ENCODE results near the gene FER1L5.

Gene FER1L5

DNA sequence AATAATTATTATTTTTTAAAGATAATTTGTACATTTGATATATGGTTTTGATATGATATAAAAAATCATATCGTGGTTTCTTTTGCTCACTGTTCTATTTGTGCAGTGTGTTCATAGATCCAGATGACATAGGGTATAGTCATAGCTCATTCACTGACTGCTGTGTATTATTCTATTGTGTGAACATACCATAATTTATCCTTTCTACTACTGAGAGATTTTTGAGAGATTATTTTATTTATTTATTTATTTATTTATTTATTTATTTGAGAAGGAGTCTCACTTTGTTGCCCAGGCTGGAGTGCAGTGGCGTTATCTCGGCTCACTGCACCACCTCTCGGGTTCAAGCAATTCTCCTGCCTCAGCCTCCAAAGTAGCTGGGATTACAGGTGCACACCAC lies 39.0 kb downstream of the FER1L5 start:
- H3K9ac ChIP-seq (ENCODE audit: low read length): no peak overlapping the region
- H3F3A ChIP-seq (ENCODE audit: insufficient read depth, low read length): no peaks in the 10 kb centered on the region
- no peaks in the 10 kb centered on the region for H3K79me2 ChIP-seq (ENCODE audit: low read length)
- no peak overlapping the region for H3K4me2 ChIP-seq (ENCODE audit: low read depth, low read length)
- no peak overlapping the region for H3K27ac ChIP-seq (ENCODE audit: low read length)
- H3K9me3 ChIP-seq (replicated peaks; ENCODE audit: insufficient read depth, low read length): no peaks in the 10 kb centered on the region
- no peak overlapping the region for H3K4me3 ChIP-seq (ENCODE audit: low read length)
- H3K9me2 ChIP-seq (replicated peaks; ENCODE audit: insufficient read depth, low read length): no peaks in the 10 kb centered on the region
- TF ChIP-seq, protein P1, sequence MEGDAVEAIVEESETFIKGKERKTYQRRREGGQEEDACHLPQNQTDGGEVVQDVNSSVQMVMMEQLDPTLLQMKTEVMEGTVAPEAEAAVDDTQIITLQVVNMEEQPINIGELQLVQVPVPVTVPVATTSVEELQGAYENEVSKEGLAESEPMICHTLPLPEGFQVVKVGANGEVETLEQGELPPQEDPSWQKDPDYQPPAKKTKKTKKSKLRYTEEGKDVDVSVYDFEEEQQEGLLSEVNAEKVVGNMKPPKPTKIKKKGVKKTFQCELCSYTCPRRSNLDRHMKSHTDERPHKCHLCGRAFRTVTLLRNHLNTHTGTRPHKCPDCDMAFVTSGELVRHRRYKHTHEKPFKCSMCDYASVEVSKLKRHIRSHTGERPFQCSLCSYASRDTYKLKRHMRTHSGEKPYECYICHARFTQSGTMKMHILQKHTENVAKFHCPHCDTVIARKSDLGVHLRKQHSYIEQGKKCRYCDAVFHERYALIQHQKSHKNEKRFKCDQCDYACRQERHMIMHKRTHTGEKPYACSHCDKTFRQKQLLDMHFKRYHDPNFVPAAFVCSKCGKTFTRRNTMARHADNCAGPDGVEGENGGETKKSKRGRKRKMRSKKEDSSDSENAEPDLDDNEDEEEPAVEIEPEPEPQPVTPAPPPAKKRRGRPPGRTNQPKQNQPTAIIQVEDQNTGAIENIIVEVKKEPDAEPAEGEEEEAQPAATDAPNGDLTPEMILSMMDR (IDR thresholded peaks at IDR 0.05; ENCODE audit: low read length): no peak
- TF ChIP-seq EZH2phosphoT487 (IDR thresholded peaks at IDR 0.05; ENCODE audit: low read length): no peak
- no peak for TF ChIP-seq EZH2 (optimal IDR thresholded peaks at IDR 0.05; ENCODE audit: low read depth, low read length)
- DNase-seq: no peak
- H3K27me3 ChIP-seq (replicated peaks; ENCODE audit: insufficient read depth, low read length): no peaks in the 10 kb centered on the region
- H2AFZ ChIP-seq (ENCODE audit: low read length): no peak overlapping the region
- no peaks in the 10 kb centered on the region for H4K20me1 ChIP-seq (ENCODE audit: insufficient read depth, low read length)
- H3K36me3 ChIP-seq (replicated peaks; ENCODE audit: insufficient read depth, low read length): no peaks in the 10 kb centered on the region
- no peaks in the 10 kb centered on the region for H3K4me1 ChIP-seq (ENCODE audit: low read length)

DNA sequence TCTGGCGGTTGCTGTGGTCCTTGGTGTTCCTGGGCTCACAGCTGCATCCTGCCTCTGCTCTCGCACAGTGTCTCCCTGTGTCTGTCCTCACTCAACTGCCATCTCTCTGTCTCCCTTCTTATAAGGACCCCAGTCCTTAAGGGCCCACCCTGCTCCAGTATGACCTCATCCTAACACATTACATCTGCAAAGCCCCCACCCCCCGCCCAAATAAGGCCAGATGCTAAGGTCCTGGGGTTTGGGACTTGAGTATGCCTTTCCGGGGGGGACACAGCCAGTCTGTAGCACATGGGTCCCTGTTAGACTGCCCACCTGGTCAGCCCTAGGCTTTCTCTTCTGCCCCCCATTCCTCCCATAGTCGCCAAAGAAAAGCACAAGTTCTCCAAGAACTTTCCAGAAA lies 40.7 kb downstream of the FER1L5 start:
- H3K9me3 ChIP-seq (replicated peaks; ENCODE audit: insufficient read depth, low read length): no peaks in the 10 kb centered on the region
- H3K9me2 ChIP-seq (replicated peaks; ENCODE audit: insufficient read depth, low read length): no peaks in the 10 kb centered on the region
- TF ChIP-seq EZH2 (optimal IDR thresholded peaks at IDR 0.05; ENCODE audit: low read depth, low read length) (no peak), EZH2phosphoT487 (IDR thresholded peaks at IDR 0.05; ENCODE audit: low read length) (no peak)
- TF ChIP-seq, protein P1 (IDR thresholded peaks at IDR 0.05; ENCODE audit: low read length): no peak
- no peak for DNase-seq
- no peak overlapping the region for H3K4me3 ChIP-seq (ENCODE audit: low read length)
- no peaks in the 10 kb centered on the region for H3K27me3 ChIP-seq (replicated peaks; ENCODE audit: insufficient read depth, low read length)
- no peaks in the 10 kb centered on the region for H3K36me3 ChIP-seq (replicated peaks; ENCODE audit: insufficient read depth, low read length)
- no peaks in the 10 kb centered on the region for H3F3A ChIP-seq (ENCODE audit: insufficient read depth, low read length)
- no peaks in the 10 kb centered on the region for H3K4me1 ChIP-seq (ENCODE audit: low read length)
- H4K20me1 ChIP-seq (ENCODE audit: insufficient read depth, low read length): no peaks in the 10 kb centered on the region
- no peak overlapping the region for H3K4me2 ChIP-seq (ENCODE audit: low read depth, low read length)
- H3K27ac ChIP-seq (ENCODE audit: low read length): no peak overlapping the region
- no peaks in the 10 kb centered on the region for H3K79me2 ChIP-seq (ENCODE audit: low read length)
- no peak overlapping the region for H2AFZ ChIP-seq (ENCODE audit: low read length)
- no peak overlapping the region for H3K9ac ChIP-seq (ENCODE audit: low read length)

DNA sequence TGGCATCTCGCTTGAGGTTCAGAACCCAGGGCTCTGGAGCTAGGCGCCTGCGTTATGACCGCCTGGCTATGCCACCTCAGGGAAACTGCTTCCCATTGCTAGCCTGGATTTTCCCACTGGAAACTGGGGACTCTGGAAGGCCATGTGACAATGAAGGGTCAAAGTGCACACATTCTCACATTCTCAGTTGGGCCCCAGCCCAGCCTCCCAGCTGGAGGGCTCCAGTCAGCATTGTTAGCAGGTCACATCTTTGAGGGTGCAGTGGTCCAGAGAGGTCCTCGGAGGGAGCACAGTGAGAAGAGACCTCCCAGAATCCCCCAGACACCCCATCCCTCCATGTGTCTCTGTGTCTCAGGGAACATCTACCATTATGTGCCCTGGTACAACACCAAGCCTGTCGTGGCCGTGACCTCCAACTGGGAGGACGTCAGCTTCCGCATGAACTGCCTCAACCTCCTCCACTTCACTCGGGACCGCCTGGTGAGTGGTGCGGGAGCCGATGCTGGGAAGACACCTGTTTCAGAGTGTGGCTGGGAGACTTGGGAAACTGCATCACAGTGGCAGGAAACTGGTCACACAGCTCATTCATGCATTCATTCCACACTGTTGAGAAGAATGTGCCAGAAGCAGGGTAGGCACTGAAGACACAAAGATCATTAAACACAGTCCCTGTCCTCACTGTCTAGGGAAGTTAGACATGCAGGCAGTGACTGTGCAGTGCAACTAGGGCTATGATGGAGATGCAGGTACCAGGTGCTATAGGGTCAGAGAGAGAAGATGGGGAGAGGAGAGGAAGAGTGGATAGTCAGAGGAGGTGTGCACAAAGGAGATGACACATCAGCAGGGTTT lies 41.6 kb downstream of the FER1L5 start:
- no peaks in the 10 kb centered on the region for H3K9me3 ChIP-seq (replicated peaks; ENCODE audit: insufficient read depth, low read length)
- H3K4me1 ChIP-seq (ENCODE audit: low read length): no peaks in the 10 kb centered on the region
- H3K9me2 ChIP-seq (replicated peaks; ENCODE audit: insufficient read depth, low read length): no peaks in the 10 kb centered on the region
- no peak overlapping the region for H3K9ac ChIP-seq (ENCODE audit: low read length)
- no peak for TF ChIP-seq EZH2phosphoT487 (IDR thresholded peaks at IDR 0.05; ENCODE audit: low read length)
- no peak for TF ChIP-seq EZH2 (optimal IDR thresholded peaks at IDR 0.05; ENCODE audit: low read depth, low read length)
- TF ChIP-seq, protein P1 (IDR thresholded peaks at IDR 0.05; ENCODE audit: low read length): no peak
- H3K79me2 ChIP-seq (ENCODE audit: low read length): no peaks in the 10 kb centered on the region
- DNase-seq: no peak
- H3K27ac ChIP-seq (ENCODE audit: low read length): no peak overlapping the region
- H3K4me2 ChIP-seq (ENCODE audit: low read depth, low read length): no peak overlapping the region
- H2AFZ ChIP-seq (ENCODE audit: low read length): no peak overlapping the region
- no peaks in the 10 kb centered on the region for H4K20me1 ChIP-seq (ENCODE audit: insufficient read depth, low read length)
- no peaks in the 10 kb centered on the region for H3F3A ChIP-seq (ENCODE audit: insufficient read depth, low read length)
- H3K4me3 ChIP-seq (ENCODE audit: low read length): no peak overlapping the region
- no peaks in the 10 kb centered on the region for H3K27me3 ChIP-seq (replicated peaks; ENCODE audit: insufficient read depth, low read length)
- no peaks in the 10 kb centered on the region for H3K36me3 ChIP-seq (replicated peaks; ENCODE audit: insufficient read depth, low read length)
